Measurements from ENCODE around the gene PPP1R13B.

Gene PPP1R13B

DNA sequence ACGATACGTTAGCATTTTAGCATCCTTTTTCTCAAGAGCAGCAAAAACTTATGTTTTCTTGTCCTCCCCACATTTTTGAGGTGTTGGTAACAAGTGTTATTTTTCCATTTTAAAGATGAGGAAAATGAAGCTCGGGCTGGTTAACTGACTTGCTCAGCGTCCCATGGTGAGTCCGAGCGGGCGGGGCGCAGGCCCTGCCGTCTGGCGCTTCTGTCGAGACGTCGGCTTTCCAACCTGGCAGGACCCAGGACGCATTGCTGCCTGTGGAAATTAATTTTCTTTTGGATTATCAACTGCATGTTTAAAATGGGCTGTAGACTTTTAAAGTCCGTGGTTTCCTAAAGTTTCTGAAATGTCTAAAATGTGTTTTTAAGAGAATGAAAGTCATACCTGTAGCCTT, 162.5 kb downstream of the PPP1R13B start:
- TF ChIP-seq, protein P1, sequence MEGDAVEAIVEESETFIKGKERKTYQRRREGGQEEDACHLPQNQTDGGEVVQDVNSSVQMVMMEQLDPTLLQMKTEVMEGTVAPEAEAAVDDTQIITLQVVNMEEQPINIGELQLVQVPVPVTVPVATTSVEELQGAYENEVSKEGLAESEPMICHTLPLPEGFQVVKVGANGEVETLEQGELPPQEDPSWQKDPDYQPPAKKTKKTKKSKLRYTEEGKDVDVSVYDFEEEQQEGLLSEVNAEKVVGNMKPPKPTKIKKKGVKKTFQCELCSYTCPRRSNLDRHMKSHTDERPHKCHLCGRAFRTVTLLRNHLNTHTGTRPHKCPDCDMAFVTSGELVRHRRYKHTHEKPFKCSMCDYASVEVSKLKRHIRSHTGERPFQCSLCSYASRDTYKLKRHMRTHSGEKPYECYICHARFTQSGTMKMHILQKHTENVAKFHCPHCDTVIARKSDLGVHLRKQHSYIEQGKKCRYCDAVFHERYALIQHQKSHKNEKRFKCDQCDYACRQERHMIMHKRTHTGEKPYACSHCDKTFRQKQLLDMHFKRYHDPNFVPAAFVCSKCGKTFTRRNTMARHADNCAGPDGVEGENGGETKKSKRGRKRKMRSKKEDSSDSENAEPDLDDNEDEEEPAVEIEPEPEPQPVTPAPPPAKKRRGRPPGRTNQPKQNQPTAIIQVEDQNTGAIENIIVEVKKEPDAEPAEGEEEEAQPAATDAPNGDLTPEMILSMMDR (IDR thresholded peaks at IDR 0.05; ENCODE audit: low read depth, low read length) = no peak
- H3K4me3 ChIP-seq (replicated peaks in 1 of 2; ENCODE audit: low read depth in 2 of 2, low read length in 2 of 2) = no peak overlapping the region

DNA sequence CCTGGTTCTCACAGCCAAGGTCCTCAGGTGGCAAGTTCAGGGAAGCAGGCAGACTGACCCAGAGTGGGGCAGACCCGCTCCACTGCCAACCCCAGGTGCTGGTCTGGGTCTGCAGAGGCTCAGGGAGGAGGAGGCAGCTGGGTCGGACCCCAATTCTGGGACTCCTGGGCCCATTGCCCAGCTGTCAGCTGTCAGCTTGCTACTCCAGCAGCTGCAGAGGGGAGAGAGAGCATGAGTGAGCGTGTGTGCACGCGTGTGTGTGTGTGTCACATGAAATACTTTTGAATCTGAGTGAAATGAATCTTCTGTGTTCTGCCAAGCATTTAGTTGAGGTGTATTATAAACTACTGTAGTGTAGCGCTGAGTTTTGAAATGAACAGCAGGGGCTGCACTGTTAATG, 162.9 kb downstream of the PPP1R13B start:
- no peak overlapping the region for H3K4me3 ChIP-seq (replicated peaks in 1 of 2; ENCODE audit: low read depth in 2 of 2, low read length in 2 of 2)
- DNase-seq (ENCODE audit: low read depth in 2 of 2) = no peak
- TF ChIP-seq, protein P1 (IDR thresholded peaks at IDR 0.05; ENCODE audit: low read depth, low read length) = no peak

More for the DNA sequence above, 162.5 kb downstream of the PPP1R13B start:
- DNase-seq (ENCODE audit: low read depth in 2 of 2) = no peak
